ENCODE results near the gene IDH3B.

IDH3B gene

DNA sequence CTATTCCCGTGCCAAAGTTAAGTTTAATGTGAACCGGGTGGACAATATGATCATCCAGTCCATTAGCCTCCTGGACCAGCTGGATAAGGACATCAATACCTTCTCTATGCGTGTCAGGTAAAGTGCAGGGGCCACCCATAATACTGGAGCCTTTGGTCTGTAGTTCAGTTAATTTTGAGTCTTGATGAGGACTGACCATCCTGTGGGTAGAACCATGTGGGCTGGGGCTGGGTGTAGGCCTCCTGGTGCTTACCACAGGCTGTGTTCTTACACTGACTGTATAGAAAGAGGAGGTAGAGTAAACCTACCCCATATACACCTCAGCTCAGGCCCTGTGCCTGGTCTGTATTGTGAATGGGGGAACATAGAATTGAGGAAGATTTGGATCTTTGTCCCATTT lies 9.2 kb downstream of the IDH3B start:
- Histone ChIP-seq H3K9me3 (no peaks in the 10 kb centered on the region), H3K4me3 (ENCODE audit: low read depth in 1 of 2, low read length in 1 of 2) (no peak overlapping the region), H3K27me3 (no peaks in the 10 kb centered on the region), H3K27ac (no peak overlapping the region), H3K36me3 (peaks cover 43% of the 10 kb centered on the region), H3K4me1 (ENCODE audit: control insufficient read depth in 1 of 2, insufficient read depth in 1 of 2, low read depth in 1 of 2, low read length in 1 of 2) (peaks cover 14 to 23% of the 10 kb centered on the region in 2 experiments)
- TF ChIP-seq, protein P1, sequence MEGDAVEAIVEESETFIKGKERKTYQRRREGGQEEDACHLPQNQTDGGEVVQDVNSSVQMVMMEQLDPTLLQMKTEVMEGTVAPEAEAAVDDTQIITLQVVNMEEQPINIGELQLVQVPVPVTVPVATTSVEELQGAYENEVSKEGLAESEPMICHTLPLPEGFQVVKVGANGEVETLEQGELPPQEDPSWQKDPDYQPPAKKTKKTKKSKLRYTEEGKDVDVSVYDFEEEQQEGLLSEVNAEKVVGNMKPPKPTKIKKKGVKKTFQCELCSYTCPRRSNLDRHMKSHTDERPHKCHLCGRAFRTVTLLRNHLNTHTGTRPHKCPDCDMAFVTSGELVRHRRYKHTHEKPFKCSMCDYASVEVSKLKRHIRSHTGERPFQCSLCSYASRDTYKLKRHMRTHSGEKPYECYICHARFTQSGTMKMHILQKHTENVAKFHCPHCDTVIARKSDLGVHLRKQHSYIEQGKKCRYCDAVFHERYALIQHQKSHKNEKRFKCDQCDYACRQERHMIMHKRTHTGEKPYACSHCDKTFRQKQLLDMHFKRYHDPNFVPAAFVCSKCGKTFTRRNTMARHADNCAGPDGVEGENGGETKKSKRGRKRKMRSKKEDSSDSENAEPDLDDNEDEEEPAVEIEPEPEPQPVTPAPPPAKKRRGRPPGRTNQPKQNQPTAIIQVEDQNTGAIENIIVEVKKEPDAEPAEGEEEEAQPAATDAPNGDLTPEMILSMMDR (IDR thresholded peaks at IDR 0.05), result no peak

DNA sequence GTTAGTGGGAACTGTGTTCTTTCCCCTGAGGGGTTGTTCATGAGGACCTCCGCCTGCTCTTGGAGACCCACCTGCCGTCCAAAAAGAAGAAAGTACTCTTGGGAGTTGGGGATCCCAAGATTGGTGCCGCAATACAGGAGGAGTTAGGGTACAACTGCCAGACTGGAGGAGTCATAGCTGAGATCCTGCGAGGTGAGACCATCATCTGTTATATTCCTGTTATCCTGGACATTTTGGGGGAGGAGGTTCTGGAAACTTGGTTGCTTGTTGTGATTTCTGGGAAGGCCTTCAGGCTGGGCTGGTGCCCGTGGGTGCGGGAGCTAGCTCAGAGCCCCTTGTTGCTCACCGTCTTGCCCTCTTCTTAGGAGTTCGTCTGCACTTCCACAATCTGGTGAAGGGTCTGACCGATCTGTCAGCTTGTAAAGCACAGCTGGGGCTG lies 9.6 kb downstream of the IDH3B start:
- Histone ChIP-seq H3K9me3 (no peaks in the 10 kb centered on the region), H3K4me3 (ENCODE audit: low read depth in 1 of 2, low read length in 1 of 2) (no peak overlapping the region), H3K4me1 (ENCODE audit: control insufficient read depth in 1 of 2, insufficient read depth in 1 of 2, low read depth in 1 of 2, low read length in 1 of 2) (peaks cover 14 to 23% of the 10 kb centered on the region in 2 experiments), H3K27ac (no peak overlapping the region), H3K27me3 (no peaks in the 10 kb centered on the region), H3K36me3 (peaks cover 39% of the 10 kb centered on the region)
- TF ChIP-seq, protein P1 (IDR thresholded peaks at IDR 0.05), result no peak

DNA sequence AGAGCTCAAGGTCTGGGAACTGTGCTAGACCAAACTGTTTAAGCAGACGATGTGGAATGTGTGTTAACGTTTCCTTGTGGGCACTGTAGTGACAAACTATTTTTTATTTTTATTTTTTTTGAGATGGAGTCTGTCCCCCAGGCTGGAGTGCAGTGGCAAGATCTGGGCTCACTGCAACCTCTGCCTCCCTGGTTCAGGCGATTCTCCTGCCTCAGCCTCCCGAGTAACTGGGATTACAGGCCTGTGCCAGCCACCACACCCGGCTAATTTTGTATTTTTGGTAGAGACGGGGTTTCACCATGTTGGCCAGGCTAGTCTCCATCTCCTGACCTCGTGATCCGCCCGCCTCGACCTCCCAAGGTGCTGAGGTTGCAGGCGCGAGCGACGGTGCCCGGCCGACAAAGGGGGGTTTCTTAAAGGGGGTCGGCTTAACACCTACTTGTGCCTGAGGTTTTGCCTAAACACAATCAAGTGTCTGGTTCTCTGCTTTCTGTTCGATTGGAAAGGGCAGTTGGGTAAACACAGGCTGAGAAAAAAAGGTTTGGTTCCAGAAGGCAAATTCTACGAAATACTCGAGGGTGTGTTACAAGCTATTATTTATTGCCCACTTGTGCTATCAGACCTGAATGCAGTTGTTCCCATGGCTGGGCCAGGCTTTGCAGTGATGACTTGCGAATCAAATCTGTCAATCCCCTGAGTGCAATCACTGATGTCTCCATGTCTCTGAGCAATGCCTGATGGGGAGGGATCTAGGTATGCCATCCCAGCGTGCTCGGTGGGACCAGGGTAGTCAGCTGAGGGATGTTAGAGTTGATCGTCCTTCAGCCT lies 10.2 kb downstream of the IDH3B start:
- H3K36me3 ChIP-seq, result peaks cover 33% of the 10 kb centered on the region
- H3K27ac ChIP-seq, result no peak overlapping the region
- peak overlapping the region; percentile 89 to 100 for H3K4me3 ChIP-seq (ENCODE audit: low read depth in 1 of 2, low read length in 1 of 2)
- TF ChIP-seq, protein P1 (IDR thresholded peaks at IDR 0.05), result no peak
- peaks cover 14 to 23% of the 10 kb centered on the region in 2 experiments for H3K4me1 ChIP-seq (ENCODE audit: control insufficient read depth in 1 of 2, insufficient read depth in 1 of 2, low read depth in 1 of 2, low read length in 1 of 2)
- no peaks in the 10 kb centered on the region for H3K27me3 ChIP-seq
- H3K9me3 ChIP-seq, result no peaks in the 10 kb centered on the region

DNA sequence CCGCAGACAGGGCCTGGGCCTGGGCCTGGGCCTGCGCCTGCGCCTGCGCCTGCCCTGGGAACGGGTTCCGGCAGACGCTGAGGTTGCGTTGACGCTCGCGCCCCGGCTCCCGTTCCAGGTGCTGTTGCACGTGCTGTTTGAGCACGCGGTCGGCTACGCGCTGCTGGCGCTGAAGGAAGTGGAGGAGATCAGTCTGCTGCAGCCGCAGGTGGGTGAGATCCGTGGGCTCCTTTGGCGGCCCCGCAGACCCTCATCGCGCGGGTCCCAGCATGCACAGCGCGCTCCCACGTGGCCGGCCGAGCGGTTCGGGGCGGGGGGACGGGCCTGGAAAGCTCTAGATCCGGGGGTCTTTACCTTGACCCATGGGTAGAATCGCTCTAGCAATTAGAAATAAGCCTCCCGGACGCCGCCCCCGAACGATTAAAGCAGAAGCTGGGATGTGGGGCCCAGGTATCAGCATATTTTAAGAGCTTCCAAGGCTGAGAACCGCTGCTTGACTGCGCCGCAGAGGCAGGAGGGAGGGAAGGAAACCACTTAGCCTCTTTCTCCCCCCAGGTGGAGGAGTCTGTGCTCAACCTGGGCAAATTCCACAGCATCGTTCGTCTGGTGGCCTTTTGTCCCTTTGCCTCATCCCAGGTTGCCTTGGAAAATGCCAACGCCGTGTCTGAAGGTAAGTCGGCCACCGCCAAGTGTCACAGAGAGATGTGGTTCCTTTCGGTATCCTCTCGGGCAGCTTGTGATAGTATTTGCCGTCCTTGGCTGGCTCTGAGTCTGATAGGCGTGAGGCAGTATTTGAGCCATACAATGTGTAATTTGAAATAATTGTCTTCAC lies 11.1 kb downstream of the IDH3B start:
- Histone ChIP-seq H3K27me3 (no peaks in the 10 kb centered on the region), H3K4me3 (ENCODE audit: low read depth in 1 of 2, low read length in 1 of 2) (peak overlapping the region; percentile 89 to 100), H3K27ac (peak overlapping the region; percentile 78), H3K4me1 (ENCODE audit: control insufficient read depth in 1 of 2, insufficient read depth in 1 of 2, low read depth in 1 of 2, low read length in 1 of 2) (peaks cover 14 to 23% of the 10 kb centered on the region in 2 experiments), H3K9me3 (no peaks in the 10 kb centered on the region), H3K36me3 (peaks cover 25% of the 10 kb centered on the region)
- TF ChIP-seq, protein P1 (IDR thresholded peaks at IDR 0.05), result no peak

DNA sequence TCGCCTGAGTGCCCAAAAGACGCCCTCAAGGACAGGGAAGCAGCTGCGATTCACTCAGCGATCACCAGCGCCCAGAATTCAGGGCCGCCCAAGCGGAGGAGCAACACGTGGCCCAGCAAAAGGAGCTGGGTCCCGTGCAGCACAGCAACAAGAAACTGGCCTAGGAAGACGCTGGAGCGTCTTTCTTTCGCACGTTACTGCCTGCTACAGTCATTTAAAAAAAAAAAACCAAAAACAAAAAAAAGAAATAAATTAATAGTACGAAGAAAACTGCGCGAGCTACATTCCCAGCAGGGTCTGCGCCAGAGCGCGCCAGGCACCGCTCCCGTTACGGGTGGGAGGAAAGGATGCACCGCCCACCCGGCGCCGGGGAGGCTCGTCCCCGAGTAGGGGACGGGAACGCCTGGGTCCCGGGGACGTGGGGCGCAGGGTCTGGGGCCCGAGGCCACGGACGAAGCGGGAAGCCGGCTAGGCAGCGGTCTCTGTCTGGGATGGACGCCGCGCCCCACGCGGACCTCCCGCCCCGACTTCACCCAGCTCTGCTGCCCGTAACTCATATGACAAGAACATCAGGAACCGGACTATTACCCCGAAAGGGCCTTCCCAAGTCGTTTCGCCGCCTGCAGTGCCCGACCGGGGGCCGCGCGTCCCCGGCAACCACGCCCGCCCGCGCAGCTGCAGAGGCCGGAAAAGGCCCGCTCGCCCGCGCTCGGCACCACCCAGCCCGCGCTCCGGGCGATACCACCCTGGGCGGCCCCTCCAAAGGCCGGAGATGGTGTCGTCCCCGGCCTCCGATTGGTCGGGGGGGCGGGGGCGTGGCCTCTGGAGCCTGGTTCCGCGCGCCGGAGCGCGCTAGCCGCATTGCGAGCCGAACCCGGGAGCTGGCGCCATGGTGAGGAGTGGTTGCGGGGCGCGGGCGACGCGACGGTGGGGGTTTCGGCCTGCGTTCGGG lies 12.0 kb downstream of the IDH3B start, which contains the start of gene NOP56:
TSS of gene NOP56 (plus strand) at position 861 of the 952 bp plus-strand sequence. CDS start at position 890, 29 bp downstream.
- H3K4me1 ChIP-seq (ENCODE audit: control insufficient read depth in 1 of 2, insufficient read depth in 1 of 2, low read depth in 1 of 2, low read length in 1 of 2), result peaks cover 14 to 23% of the 10 kb centered on the region in 2 experiments
- H3K9me3 ChIP-seq, result no peaks in the 10 kb centered on the region
- H3K27me3 ChIP-seq, result no peaks in the 10 kb centered on the region
- peak within 1 kb of the TSS; percentile 89 to 100 for H3K4me3 ChIP-seq (ENCODE audit: low read depth in 1 of 2, low read length in 1 of 2)
- peak within 1 kb of the TSS; percentile 78 for H3K27ac ChIP-seq
- peaks cover 21% of the 10 kb centered on the region for H3K36me3 ChIP-seq
- TF ChIP-seq, protein P1 (IDR thresholded peaks at IDR 0.05), result peak; percentile 10

Measured in neutrophil (primary cell).